ENCODE measurements around the gene SHQ1. TPM values are rescaled to one million over a fixed set of nuclear protein-coding genes. Genes with fewer than 3 reads are reported as not detected.

Gene SHQ1
- total RNA-seq, 1 experiment from 2014 or later: 32.5 TPM

- Histone ChIP-seq H3K4me1 (ENCODE audit: insufficient read depth, low read length) (no peaks in the 10 kb centered on the region), H3K23me2 (ENCODE audit: insufficient read length, low read depth, low read length, poor library complexity, severe bottlenecking) (no peaks in the 10 kb centered on the region), H4K5ac (ENCODE audit: insufficient read length, low read depth, low read length) (no peak overlapping the region), H3T11ph (ENCODE audit: low read length) (no peak overlapping the region), H4K91ac (ENCODE audit: insufficient read length, low read depth, low read length) (no peak overlapping the region), H2BK20ac (ENCODE audit: low read depth, low read length, poor library complexity, severe bottlenecking) (no peak overlapping the region), H2BK12ac (ENCODE audit: insufficient read length, low read depth, low read length) (no peak overlapping the region), H4K8ac (replicated peaks; ENCODE audit: insufficient read length, low read depth, low read length) (no peak overlapping the region), H4K20me1 (ENCODE audit: control insufficient read depth, insufficient read depth, insufficient read length) (no peaks in the 10 kb centered on the region), H3K79me1 (ENCODE audit: insufficient read depth, low read depth, low read length, poor library complexity, severe bottlenecking) (no peaks in the 10 kb centered on the region), H3K27ac (ENCODE audit: insufficient read length, low read depth, low read length) (no peak overlapping the region), H3K79me2 (ENCODE audit: insufficient read depth, low read length) (no peaks in the 10 kb centered on the region), H2AFZ (ENCODE audit: low read length) (no peak overlapping the region), H2BK120ac (ENCODE audit: low read depth, low read length, poor library complexity, severe bottlenecking) (no peak overlapping the region), H2AK5ac (ENCODE audit: insufficient read length, low read length) (no peak overlapping the region), H2BK15ac (ENCODE audit: low read depth, low read length) (no peak overlapping the region), H3K23ac (ENCODE audit: insufficient read length, low read depth, low read length) (no peak overlapping the region), H3K9me3 (ENCODE audit: control insufficient read depth, low read depth, low read length) (no peaks in the 10 kb centered on the region), H3K9ac (ENCODE audit: extremely low read depth, insufficient read length, low read length) (no peak overlapping the region), H3K14ac (ENCODE audit: insufficient read depth, low read length) (no peak overlapping the region), H2BK5ac (ENCODE audit: insufficient read length, low read length) (no peak overlapping the region), H3K4me2 (ENCODE audit: insufficient read depth, insufficient read length, low read length) (no peak overlapping the region), H3K4ac (ENCODE audit: low read depth, low read length) (no peak overlapping the region), H3K18ac (ENCODE audit: insufficient read length, low read depth, low read length) (no peak overlapping the region), H3K56ac (ENCODE audit: insufficient read length, low read depth, low read length) (no peak overlapping the region), H3K27me3 (ENCODE audit: insufficient read depth, low read length) (no peaks in the 10 kb centered on the region)
- Mint-ChIP-seq H3K27me3 (ENCODE audit: low read depth) (no peaks in the 10 kb centered on the region), H3K4me3 (no peak overlapping the region), H3K9me3 (peaks cover 2 to 5% of the 10 kb centered on the region in 2 experiments; a peak in 2 of 5 replicates), H3K36me3 (ENCODE audit: insufficient read depth in 1 of 3, low read depth in 3 of 3) (peaks cover 19 to 56% (median 42%) of the 10 kb centered on the region in 3 experiments; a peak in 6 of 7 replicates), H3K4me1 (peaks cover 3 to 4% of the 10 kb centered on the region in 2 experiments; a peak in 2 of 4 replicates), H3K27ac (peak overlapping the region in 2 of 3 experiments; percentile 11 to 55; a peak in 3 of 7 replicates)
- DNase-seq: no peak
- no CpG with 5 or more reads among the region's 3 CpGs for WGBS (ENCODE audit: extremely low coverage, insufficient read length, low lambda C conversion rate)
- TF ChIP-seq CTCF (conservative IDR thresholded peaks at IDR 0.05): no peak
Measured at GRCh38 chr3:72839057-72839456, 9.2 kb downstream of the SHQ1 start.
